Suppressor macrophage (primary cell): ENCODE data around the gene DNLZ.
A peak's percentile ranks its signal among the peaks of the same experiment; 100 is the strongest.

ENCODE experiments used
- DNase-seq, 4 experiments: peaks; one replicate each; pipeline ENCODE4 v3.0.0-alpha.2; 2020 to 2022

DNLZ gene

GRCh38 chr9:136314944-136315343 is 48.6 kb downstream of the DNLZ start:
- DNase-seq = no peak

GRCh38 chr9:136314056-136314416 is 49.5 kb downstream of the DNLZ start:
- no peak for DNase-seq

- DNase-seq = no peak
Observed at GRCh38 chr9:136313111-136314055, 50.2 kb downstream of the DNLZ start.

GRCh38 chr9:136312436-136312835 is 51.1 kb downstream of the DNLZ start:
- DNase-seq = peak; percentile 63 to 82 (median 70)

- DNase-seq = no peak
Observed at GRCh38 chr9:136312009-136312375, 51.6 kb downstream of the DNLZ start.

- DNase-seq = no peak
Observed at GRCh38 chr9:136311051-136312008, 52.2 kb downstream of the DNLZ start.

GRCh38 chr9:136310273-136311030 is 53.1 kb downstream of the DNLZ start:
- DNase-seq = no peak

- no peak for DNase-seq
Observed at GRCh38 chr9:136309806-136310220, 53.7 kb downstream of the DNLZ start.
